EL (cell line): Measurements from ENCODE around the gene MVB12A.
A peak's percentile ranks its signal among the peaks of the same experiment; 100 is the strongest.

ENCODE experiments used
- DNase-seq: peaks from one replicate; pipeline ENCODE4 v3.0.0-alpha.2; 2016

Gene MVB12A

GRCh38 chr19:17419621-17420474 is at the start of gene MVB12A:
TSS of gene MVB12A (plus strand) at chr19:17420047. CDS start at chr19:17420136, 89 bp downstream.
- DNase-seq, result peak; percentile 99

GRCh38 chr19:17376935-17377600 is 42.8 kb upstream of the MVB12A start, which contains the start of gene PLVAP:
TSS of gene PLVAP (minus strand) at chr19:17377342. CDS start at chr19:17377288, 54 bp downstream.
- DNase-seq, result no peak

GRCh38 chr19:17378271-17378670 is 41.6 kb upstream of the MVB12A start:
- no peak for DNase-seq

GRCh38 chr19:17379221-17379631 is 40.6 kb upstream of the MVB12A start:
- DNase-seq, result no peak

GRCh38 chr19:17380426-17381138 is 39.3 kb upstream of the MVB12A start:
- no peak for DNase-seq

- peak; percentile 56 for DNase-seq
Measured at GRCh38 chr19:17385878-17386611, 33.8 kb upstream of the MVB12A start.

GRCh38 chr19:17389288-17389687 is 30.6 kb upstream of the MVB12A start:
- no peak for DNase-seq

GRCh38 chr19:17389957-17390664 is 29.7 kb upstream of the MVB12A start:
- DNase-seq, result no peak

- DNase-seq, result peak; percentile 92
Measured at GRCh38 chr19:17390665-17391370, 29.0 kb upstream of the MVB12A start.

GRCh38 chr19:17391371-17392151 is 28.3 kb upstream of the MVB12A start:
- DNase-seq, result no peak

- DNase-seq, result peak; percentile 50
Measured at GRCh38 chr19:17393002-17393401, 26.8 kb upstream of the MVB12A start.

- no peak for DNase-seq
Measured at GRCh38 chr19:17393914-17394313, 25.9 kb upstream of the MVB12A start, which contains the start of gene CCDC194. TSS of gene CCDC194 (minus strand) at chr19:17394196. CDS start at chr19:17394158, 38 bp downstream.

GRCh38 chr19:17394891-17395415 is 24.9 kb upstream of the MVB12A start:
- DNase-seq, result peak; percentile 75

GRCh38 chr19:17398902-17399527 is 20.8 kb upstream of the MVB12A start:
- no peak for DNase-seq

GRCh38 chr19:17401628-17402027 is 18.2 kb upstream of the MVB12A start:
- DNase-seq, result no peak

GRCh38 chr19:17402982-17403855 is 16.6 kb upstream of the MVB12A start:
- peak; percentile 66 for DNase-seq

- DNase-seq, result peak; percentile 37
Measured at GRCh38 chr19:17404015-17404414, 15.8 kb upstream of the MVB12A start.

GRCh38 chr19:17404621-17405249 is 15.1 kb upstream of the MVB12A start:
- DNase-seq, result no peak
